Measurements from ENCODE around the gene CLIP4. TPM values are rescaled to one million over a fixed set of nuclear protein-coding genes. Genes with fewer than 3 reads are reported as not detected.
A peak's percentile ranks its signal among the peaks of the same experiment; 100 is the strongest.

Gene CLIP4
- total RNA-seq, 1 experiment from 2014 or later = 0.39 TPM

GRCh38 chr2:29165362-29166241 lies 50.4 kb downstream of the CLIP4 start:
- H3K9me3 Mint-ChIP-seq = peaks cover 4% of the 10 kb centered on the region; the same call in 1 of the 2 replicates
- H3K4me3 Mint-ChIP-seq = no peak overlapping the region
- H3K4me1 Mint-ChIP-seq = peaks cover 31% of the 10 kb centered on the region
- TF ChIP-seq SP1 (CRISPR knock-in tag; conservative IDR thresholded peaks at IDR 0.05) (no peak), GABPB1 (CRISPR knock-in tag; IDR thresholded peaks at IDR 0.05) (peak; percentile 89), ZNF671 (CRISPR knock-in tag; IDR thresholded peaks at IDR 0.05) (no peak), CREB1 (CRISPR knock-in tag; IDR thresholded peaks at IDR 0.05) (no peak), ZNF232 (CRISPR knock-in tag; IDR thresholded peaks at IDR 0.05) (no peak), NFATC4 (CRISPR knock-in tag; IDR thresholded peaks at IDR 0.05) (no peak), ZNF416 (CRISPR knock-in tag; IDR thresholded peaks at IDR 0.05) (no peak)
- TF ChIP-seq, protein P1, sequence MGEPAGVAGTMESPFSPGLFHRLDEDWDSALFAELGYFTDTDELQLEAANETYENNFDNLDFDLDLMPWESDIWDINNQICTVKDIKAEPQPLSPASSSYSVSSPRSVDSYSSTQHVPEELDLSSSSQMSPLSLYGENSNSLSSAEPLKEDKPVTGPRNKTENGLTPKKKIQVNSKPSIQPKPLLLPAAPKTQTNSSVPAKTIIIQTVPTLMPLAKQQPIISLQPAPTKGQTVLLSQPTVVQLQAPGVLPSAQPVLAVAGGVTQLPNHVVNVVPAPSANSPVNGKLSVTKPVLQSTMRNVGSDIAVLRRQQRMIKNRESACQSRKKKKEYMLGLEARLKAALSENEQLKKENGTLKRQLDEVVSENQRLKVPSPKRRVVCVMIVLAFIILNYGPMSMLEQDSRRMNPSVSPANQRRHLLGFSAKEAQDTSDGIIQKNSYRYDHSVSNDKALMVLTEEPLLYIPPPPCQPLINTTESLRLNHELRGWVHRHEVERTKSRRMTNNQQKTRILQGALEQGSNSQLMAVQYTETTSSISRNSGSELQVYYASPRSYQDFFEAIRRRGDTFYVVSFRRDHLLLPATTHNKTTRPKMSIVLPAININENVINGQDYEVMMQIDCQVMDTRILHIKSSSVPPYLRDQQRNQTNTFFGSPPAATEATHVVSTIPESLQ (CRISPR knock-in tag; IDR thresholded peaks at IDR 0.05) = no peak
- ChIA-PET CTCF (interaction anchor here (1.5 kb wide), 1 partner anchor 207 kb away, joined by 3 read pairs; no protein-coding TSS in a partner anchor), POLR2A (interaction anchor here (0.6 kb wide), 1 partner anchor 85 kb away, joined by 3 read pairs; no protein-coding TSS in a partner anchor)
- no peak for DNase-seq (ENCODE audit: low spot score)
- ATAC-seq = no peak; the same call in 1 of the 2 replicates
- H3K36me3 Mint-ChIP-seq = no peaks in the 10 kb centered on the region
- no peak overlapping the region for H3K27ac Mint-ChIP-seq
- peaks cover 4% of the 10 kb centered on the region; the same call in 1 of the 2 replicates for H3K27me3 Mint-ChIP-seq (ENCODE audit: low read depth)

GRCh38 chr2:29166242-29167039 lies 51.2 kb downstream of the CLIP4 start:
- Mint-ChIP-seq H3K9me3 (peaks cover 4% of the 10 kb centered on the region; the same call in 1 of the 2 replicates), H3K27ac (no peak overlapping the region), H3K4me3 (no peak overlapping the region), H3K27me3 (ENCODE audit: low read depth) (peaks cover 8% of the 10 kb centered on the region; the same call in 1 of the 2 replicates), H3K36me3 (no peaks in the 10 kb centered on the region), H3K4me1 (peaks cover 31% of the 10 kb centered on the region)
- ChIA-PET POLR2A (no interaction called here), CTCF (no interaction called here)
- ATAC-seq (no peak), DNase-seq (ENCODE audit: low spot score) (no peak)
- TF ChIP-seq NFATC4 (CRISPR knock-in tag; IDR thresholded peaks at IDR 0.05) = no peak
- TF ChIP-seq ARID4B (CRISPR knock-in tag; IDR thresholded peaks at IDR 0.05; ENCODE audit: borderline replicate concordance) = no peak
- no peak for TF ChIP-seq MYBL2 (CRISPR knock-in tag; IDR thresholded peaks at IDR 0.05)
- no peak for TF ChIP-seq USF1 (CRISPR knock-in tag; IDR thresholded peaks at IDR 0.05)
- TF ChIP-seq ESRRA (CRISPR knock-in tag; IDR thresholded peaks at IDR 0.05; ENCODE audit: borderline replicate concordance) = no peak
- no peak for TF ChIP-seq RORB (CRISPR knock-in tag; IDR thresholded peaks at IDR 0.05)
- no peak for TF ChIP-seq FOXP1 (CRISPR knock-in tag; IDR thresholded peaks at IDR 0.05; ENCODE audit: borderline replicate concordance)
- no peak for TF ChIP-seq ATF1 (CRISPR knock-in tag; IDR thresholded peaks at IDR 0.05)
- no peak for TF ChIP-seq ETV6 (CRISPR knock-in tag; IDR thresholded peaks at IDR 0.05)
- TF ChIP-seq TP53 (CRISPR knock-in tag; IDR thresholded peaks at IDR 0.05) = no peak
- TF ChIP-seq CREB1 (CRISPR knock-in tag; IDR thresholded peaks at IDR 0.05) = no peak
- no peak for TF ChIP-seq IRF2 (CRISPR knock-in tag; IDR thresholded peaks at IDR 0.05; ENCODE audit: borderline replicate concordance, low read depth)
- TF ChIP-seq PRDM15 (CRISPR knock-in tag; IDR thresholded peaks at IDR 0.05) = no peak
- TF ChIP-seq, protein P2, sequence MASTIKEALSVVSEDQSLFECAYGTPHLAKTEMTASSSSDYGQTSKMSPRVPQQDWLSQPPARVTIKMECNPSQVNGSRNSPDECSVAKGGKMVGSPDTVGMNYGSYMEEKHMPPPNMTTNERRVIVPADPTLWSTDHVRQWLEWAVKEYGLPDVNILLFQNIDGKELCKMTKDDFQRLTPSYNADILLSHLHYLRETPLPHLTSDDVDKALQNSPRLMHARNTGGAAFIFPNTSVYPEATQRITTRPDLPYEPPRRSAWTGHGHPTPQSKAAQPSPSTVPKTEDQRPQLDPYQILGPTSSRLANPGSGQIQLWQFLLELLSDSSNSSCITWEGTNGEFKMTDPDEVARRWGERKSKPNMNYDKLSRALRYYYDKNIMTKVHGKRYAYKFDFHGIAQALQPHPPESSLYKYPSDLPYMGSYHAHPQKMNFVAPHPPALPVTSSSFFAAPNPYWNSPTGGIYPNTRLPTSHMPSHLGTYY (CRISPR knock-in tag; IDR thresholded peaks at IDR 0.05) = no peak
- TF ChIP-seq OVOL2 (CRISPR knock-in tag; IDR thresholded peaks at IDR 0.05; ENCODE audit: borderline replicate concordance) = no peak
